Heart left ventricle (tissue), 13 donors: ENCODE data around the gene KRT8.

ENCODE experiments used
- POLR2A ChIP-seq, 2 donors: fragments of 450-650 bp; IDR thresholded peaks; one replicate each; pipeline ENCODE4 v1.6.1; 2017; ENCODE audit warnings: antibody characterized with exemption in 2 of 2, mild to moderate bottlenecking in 2 of 2, moderate library complexity in 2 of 2
- TF ChIP-seq, protein P1 (sequence below), 12 donors: fragments of 200-600 bp; sonication (generic) in 4 of 12; IDR thresholded peaks; one replicate each; pipeline versions ENCODE4 v1.5.0 to v1.8.0; 2018 to 2022; ENCODE audit warnings: antibody characterized with exemption in 12 of 12, mild to moderate bottlenecking in 5 of 12
- donor health status: ischemic (EF 13 %, LVEDD 7.1; RV severe dilation, severe dysfunction).
- donor health status: DM: no; HTN: yes; CAD: no.
- donor health status: DM: no; HTN: no; CAD: no.
- donor health status: ischemic (EF 25% LVEDD 6.9; RV normal size, moderate dysfunction).
- donor health status: ischemic (EF 25% LVEDD 5.7; RV mildly dilated, moderate dysfunction).
- donor health status: ischemic (EF 35%, LVEDD 5.7; RV mildly dilated, moderate dysfunction).
- donor health status: nonischemic (EF 11% LVEDD 7.7; RV severe dilation, severe dysfunction).
- donor health status: DM: yes; HTN: yes; CAD: no.
- donor health status: PGD.
- donor health status: ischemic (EF 29% LVEDD 5.4; RV normal size, mild dysfunction).
- donor health status: nonischemic (EF 23%, LVEDD 6.1; RV moderate dilation, normal function).

DNA sequence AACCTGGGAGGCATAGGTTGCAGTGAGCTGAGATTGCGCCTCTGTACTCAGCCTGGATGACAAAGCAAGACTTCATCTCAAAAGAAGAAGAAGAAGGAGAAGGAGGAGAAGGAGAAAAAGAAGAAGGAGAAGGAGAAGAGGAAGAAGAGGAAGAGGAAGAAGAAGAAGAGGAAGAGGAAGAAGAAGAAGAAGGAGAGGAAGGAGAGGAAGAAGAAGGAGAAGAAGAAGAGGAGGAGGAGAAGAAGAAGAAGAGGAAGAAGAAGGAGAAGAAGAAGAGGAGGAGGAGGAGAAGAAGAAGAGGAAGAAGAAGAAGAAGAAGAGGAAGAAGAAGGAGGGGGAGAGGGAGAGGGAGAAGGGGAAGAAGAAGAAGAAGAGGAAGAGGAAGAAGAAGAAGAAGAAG lies 12.9 kb upstream of the KRT8 start:
- TF ChIP-seq, protein P1, sequence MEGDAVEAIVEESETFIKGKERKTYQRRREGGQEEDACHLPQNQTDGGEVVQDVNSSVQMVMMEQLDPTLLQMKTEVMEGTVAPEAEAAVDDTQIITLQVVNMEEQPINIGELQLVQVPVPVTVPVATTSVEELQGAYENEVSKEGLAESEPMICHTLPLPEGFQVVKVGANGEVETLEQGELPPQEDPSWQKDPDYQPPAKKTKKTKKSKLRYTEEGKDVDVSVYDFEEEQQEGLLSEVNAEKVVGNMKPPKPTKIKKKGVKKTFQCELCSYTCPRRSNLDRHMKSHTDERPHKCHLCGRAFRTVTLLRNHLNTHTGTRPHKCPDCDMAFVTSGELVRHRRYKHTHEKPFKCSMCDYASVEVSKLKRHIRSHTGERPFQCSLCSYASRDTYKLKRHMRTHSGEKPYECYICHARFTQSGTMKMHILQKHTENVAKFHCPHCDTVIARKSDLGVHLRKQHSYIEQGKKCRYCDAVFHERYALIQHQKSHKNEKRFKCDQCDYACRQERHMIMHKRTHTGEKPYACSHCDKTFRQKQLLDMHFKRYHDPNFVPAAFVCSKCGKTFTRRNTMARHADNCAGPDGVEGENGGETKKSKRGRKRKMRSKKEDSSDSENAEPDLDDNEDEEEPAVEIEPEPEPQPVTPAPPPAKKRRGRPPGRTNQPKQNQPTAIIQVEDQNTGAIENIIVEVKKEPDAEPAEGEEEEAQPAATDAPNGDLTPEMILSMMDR (IDR thresholded peaks at IDR 0.05) = no peak
- no peak for TF ChIP-seq POLR2A (IDR thresholded peaks at IDR 0.05)
